Measurements from ENCODE around the gene EXOC3L4.

GRCh38 chr14:103118663-103119404, 24.3 kb downstream of the EXOC3L4 start:
- TF ChIP-seq CTCF (IDR thresholded peaks at IDR 0.05): no peak
- no peak for TF ChIP-seq USF2 (IDR thresholded peaks at IDR 0.05)
- TF ChIP-seq MYC (IDR thresholded peaks at IDR 0.05; ENCODE audit: borderline replicate concordance, low read length): no peak
- TF ChIP-seq JUN (IDR thresholded peaks at IDR 0.05): no peak
